BJ (cell line): Measurements from ENCODE around the gene TMEM256. TPM values are rescaled to one million over a fixed set of nuclear protein-coding genes. Genes with fewer than 3 reads are reported as not detected.

Source experiments
- CTCF ChIA-PET: fragments of 350-600 bp; formaldehyde crosslinking; extraction: SDS; loops from one replicate; lab custom pipeline; 2021; ENCODE audit warnings: antibody characterized with exemption, inconsistent platforms; lab: Yijun Ruan, JAX
- POLR2A ChIA-PET: fragments of 300-600 bp; sonication (Branson Sonifier 250); formaldehyde crosslinking; extraction: SDS; loops from one replicate; lab custom pipeline; 2021; ENCODE audit warnings: antibody characterized with exemption; lab: Charles Lee
- DNase-seq: peaks from one replicate; pipeline ENCODE4 v3.0.0-alpha.2; 2011; ENCODE audit warnings: low read depth
- H3K27me3 ChIP-seq: 2 replicates; pipeline ENCODE4 v1.6.0; 2011; ENCODE audit warnings: low read length; ENCODE audit not compliant: control insufficient read depth, insufficient read depth
- H3K36me3 ChIP-seq: 2 replicates; pipeline ENCODE4 v1.5.1; 2011; ENCODE audit warnings: low read length; ENCODE audit not compliant: control insufficient read depth, insufficient read depth
- H3K4me3 ChIP-seq: 2 replicates; pipeline ENCODE4 v1.5.1; 2011; ENCODE audit warnings: low read depth, mild to moderate bottlenecking, control low read depth, low read length
- CTCF ChIP-seq: IDR thresholded peaks from 2 replicates; pipeline ENCODE4 v1.5.1; 2011; ENCODE audit warnings: low read depth, mild to moderate bottlenecking, control low read depth, inconsistent platforms, low read length, moderate library complexity; ENCODE audit not compliant: insufficient read depth
- polyA plus RNA-seq: library from polyadenylated mRNA; depleted of rRNA; stranded (reverse); fragments of >200 nt; gene quantifications from 2 replicates; pipeline ENCODE4 v1.2.3, GENCODE V29; 2011

TMEM256 gene
- polyA plus RNA-seq, 1 experiment: 101 TPM

GRCh38 chr17:7398612-7399011, 5.3 kb downstream of the TMEM256 start:
- CTCF ChIA-PET: interaction anchor here (0.6 to 1.8 kb wide), 3 partner anchors 115 to 191 kb away, joined by 3 to 6 read pairs (median 4); no protein-coding TSS in a partner anchor
- H3K27me3 ChIP-seq: no peaks in the 10 kb centered on the region
- POLR2A ChIA-PET: interaction anchor here (0.6 kb wide), 1 partner anchor 77 kb away, joined by 3 read pairs; no protein-coding TSS in a partner anchor
- no peak for DNase-seq
- no peak overlapping the region for H3K4me3 ChIP-seq
- no peak for TF ChIP-seq CTCF
- H3K36me3 ChIP-seq: no peaks in the 10 kb centered on the region

GRCh38 chr17:7396147-7396546, 7.8 kb downstream of the TMEM256 start:
- CTCF ChIA-PET: no interaction called here
- Histone ChIP-seq H3K4me3 (no peak overlapping the region), H3K36me3 (peaks cover 1% of the 10 kb centered on the region; the same call in 1 of the 2 replicates), H3K27me3 (no peaks in the 10 kb centered on the region)
- no peak for TF ChIP-seq CTCF
- DNase-seq: no peak
- POLR2A ChIA-PET: no interaction called here

- POLR2A ChIA-PET: interaction anchor here (0.6 kb wide), 1 partner anchor 10 kb away, joined by 3 read pairs; the partner anchor contains the start of gene TMEM256
Observed at GRCh38 chr17:7394452-7395191, 9.3 kb downstream of the TMEM256 start, which contains the start of gene PLSCR3. PLSCR3 (minus strand) TSS chr17:7394525; CDS start chr17:7394110, 415 bp downstream.

GRCh38 chr17:7393613-7394451, 10.1 kb downstream of the TMEM256 start:
- Histone ChIP-seq H3K36me3 (peaks cover 13% of the 10 kb centered on the region), H3K4me3 (peak overlapping the region; percentile 89), H3K27me3 (no peaks in the 10 kb centered on the region)
- DNase-seq: no peak
- TF ChIP-seq CTCF: peak; percentile 35
- ChIA-PET POLR2A (interaction anchor here (0.6 kb wide), 1 partner anchor 10 kb away, joined by 3 read pairs; the partner anchor contains the start of gene TMEM256), CTCF (interaction anchor here (1.4 kb wide), 1 partner anchor 38 kb away, joined by 7 read pairs; no protein-coding TSS in a partner anchor)

More at GRCh38 chr17:7394452-7395191, 9.3 kb downstream of the TMEM256 start, which contains the start of gene PLSCR3:
- Histone ChIP-seq H3K27me3 (no peaks in the 10 kb centered on the region), H3K36me3 (peaks cover 9% of the 10 kb centered on the region), H3K4me3 (peak within 1 kb of the TSS; percentile 89)
- peak; percentile 64 for TF ChIP-seq CTCF
- peak; percentile 45 for DNase-seq
- CTCF ChIA-PET: interaction anchor here (1.4 kb wide), 1 partner anchor 39 kb away, joined by 7 read pairs; no protein-coding TSS in a partner anchor
